SW 1271 (cell line): ENCODE results near the gene ALX4.

ENCODE experiments used
- DNase-seq, 2 experiments: peaks; one replicate each; lab custom pipeline; 2025; lab: John Stamatoyannopoulos, UW

The ALX4 gene

DNA sequence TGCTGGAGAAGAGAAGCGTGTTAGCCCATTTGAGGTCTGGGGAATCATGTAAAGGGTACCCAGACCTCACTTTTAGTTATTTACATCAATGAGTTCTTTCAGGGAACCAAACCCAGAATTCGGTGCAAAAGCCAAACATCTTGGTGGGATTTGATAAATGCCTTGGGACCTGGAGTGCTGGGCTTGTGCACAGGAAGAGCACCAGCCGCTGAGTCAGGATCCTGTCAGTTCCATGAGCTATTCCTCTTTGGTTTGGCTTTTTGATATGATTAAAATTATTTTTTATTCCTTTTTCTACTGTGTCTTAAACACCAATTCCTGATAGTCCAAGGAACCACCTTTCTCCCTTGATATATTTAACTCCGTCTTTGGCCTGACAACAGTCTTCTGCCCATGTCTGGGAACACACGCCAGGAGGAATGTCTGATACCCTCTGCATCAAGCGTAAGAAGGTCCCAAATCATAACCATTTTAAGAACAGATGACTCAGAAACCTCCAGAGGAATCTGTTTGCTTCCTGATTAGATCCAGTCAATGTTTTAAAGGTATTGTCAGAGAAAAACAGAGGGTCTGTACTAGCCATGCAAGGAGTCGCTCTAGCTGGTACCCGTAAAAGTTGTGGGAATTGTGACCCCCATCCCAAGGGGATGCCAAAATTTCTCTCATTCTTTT is 65.2 kb downstream of the ALX4 start:
- no peak for DNase-seq

DNA sequence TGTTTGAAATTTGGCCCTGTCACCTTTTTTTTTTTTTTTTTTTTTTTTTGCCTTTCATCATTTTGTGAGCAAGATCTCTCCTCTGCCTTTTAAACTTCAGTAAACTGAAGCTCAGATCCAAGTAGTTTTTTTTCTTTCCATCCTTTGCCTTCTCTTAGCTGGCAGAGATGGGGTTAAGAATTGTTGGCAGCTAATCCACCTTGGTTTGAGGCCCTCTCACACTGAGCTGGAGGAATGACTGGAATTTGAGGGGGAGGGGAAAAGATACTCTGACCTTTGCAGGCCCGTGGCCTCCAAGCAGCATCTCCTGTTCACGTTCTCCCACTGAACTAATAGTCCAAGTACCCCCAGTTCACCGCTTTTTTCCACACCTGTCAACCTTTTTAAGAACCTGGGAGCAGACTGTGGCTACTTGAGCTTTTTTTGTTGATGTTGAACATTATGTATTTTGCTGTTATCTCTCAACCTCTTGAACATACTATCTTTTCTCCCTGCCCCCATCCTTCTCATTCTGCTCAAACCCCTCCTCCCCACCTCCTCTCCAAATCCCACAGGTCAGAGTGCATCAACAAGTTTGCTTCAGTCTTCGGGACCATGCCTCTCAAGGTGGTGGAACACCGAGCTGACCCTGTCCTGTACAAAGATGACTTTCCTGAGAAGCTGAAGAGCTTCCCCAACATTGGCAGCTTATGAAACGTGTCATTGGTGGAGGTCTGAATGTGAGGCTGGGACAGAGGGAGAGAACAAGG is 66.2 kb downstream of the ALX4 start:
- peak; percentile 16 to 24 for DNase-seq

DNA sequence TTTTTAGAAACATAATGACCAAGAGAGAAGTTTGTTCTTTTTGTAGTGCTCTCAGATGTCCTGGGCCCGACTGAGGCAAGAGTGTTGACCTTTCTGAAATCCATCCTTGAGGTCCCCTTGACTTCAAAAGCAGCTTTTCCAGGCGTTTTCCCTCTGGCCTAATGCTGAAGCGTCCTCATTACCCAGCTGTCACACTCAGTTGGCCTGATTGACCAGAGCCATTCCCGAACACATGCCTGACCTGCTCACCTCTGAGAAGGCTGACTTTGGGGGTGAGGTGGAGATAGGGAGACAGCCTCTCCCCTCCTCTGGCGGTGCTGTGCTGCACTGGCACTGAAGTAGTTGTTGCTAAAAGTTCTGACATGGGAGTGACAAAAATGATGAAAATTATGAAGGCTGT is 66.9 kb downstream of the ALX4 start:
- DNase-seq: no peak

DNA sequence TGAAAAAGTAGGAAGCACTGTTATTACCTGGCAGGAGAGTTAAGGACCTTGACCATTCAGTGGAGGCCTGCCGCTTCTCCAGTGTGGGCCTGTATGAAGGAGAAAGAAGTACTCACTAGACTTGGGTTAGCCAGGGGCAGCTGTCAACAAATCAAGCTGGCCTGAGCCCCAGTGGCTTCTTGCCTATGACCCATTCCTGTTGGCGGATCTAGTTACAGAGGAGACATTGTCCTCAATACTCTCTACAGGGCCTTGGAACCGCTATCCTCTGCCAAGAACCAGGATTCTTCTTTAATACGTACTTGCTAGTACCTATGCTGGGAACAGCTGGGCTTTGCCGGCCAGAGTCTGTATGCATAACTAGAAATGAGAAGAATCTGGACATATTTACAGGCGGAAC is 68.1 kb downstream of the ALX4 start:
- DNase-seq: no peak

DNA sequence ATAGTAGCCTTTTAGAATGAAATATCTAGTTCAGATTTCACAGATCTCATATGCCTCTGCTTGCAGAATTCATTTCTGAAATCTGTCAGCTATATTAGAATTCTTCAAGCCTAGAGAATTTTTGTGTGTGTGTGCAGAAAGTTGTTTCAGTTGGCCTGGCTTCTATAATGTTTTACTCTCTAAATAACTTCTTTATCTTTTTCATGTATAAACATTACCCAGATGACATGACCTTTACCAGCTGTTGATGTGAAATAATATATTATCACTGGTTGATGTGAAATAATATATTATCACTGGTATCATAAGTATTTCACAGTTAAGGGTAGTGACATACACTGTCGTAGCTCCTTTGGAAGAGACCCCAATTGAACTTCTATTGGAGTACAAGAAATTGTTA is 72.8 kb downstream of the ALX4 start:
- DNase-seq: no peak

DNA sequence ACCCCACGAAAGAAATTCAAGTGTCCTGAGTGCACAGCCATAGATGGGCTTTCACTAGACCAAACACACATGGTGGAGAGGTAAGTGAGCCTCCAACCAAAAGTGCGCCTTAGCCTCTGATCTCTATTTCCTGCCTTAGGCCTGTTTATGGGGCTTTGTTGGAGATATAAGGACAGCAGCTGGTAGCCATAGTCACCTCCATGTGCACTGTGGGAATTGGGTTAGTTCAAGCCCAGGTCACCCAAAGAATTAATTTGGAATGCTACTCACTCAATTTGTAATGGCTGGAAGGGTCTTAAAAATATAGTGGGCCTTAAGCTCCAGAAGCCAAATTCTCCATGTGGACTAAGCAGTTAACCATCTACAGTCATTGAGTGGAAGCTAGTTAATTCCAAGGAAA is 73.6 kb downstream of the ALX4 start:
- DNase-seq: no peak

DNA sequence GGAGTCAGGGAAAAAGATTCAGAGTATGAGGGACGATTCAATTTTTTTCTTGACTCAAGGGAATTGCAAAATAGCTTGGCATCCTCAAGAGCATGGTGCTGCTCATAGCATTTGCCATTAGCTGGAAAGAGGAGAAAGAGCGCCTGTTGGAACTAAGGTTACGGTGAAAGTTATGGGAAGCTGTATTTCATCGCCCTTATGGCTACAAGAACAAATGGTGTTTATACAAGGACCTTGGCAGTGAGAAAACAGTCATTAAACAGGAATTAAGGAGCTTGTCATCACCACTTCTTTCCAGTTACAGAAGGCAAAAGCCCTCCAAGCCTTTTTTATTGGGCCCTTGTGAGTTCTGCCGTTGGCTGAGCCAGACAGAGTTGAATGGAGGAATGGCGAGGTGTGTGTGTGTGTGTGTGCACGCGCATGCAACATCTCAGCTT is 74.2 kb downstream of the ALX4 start:
- DNase-seq: no peak

DNA sequence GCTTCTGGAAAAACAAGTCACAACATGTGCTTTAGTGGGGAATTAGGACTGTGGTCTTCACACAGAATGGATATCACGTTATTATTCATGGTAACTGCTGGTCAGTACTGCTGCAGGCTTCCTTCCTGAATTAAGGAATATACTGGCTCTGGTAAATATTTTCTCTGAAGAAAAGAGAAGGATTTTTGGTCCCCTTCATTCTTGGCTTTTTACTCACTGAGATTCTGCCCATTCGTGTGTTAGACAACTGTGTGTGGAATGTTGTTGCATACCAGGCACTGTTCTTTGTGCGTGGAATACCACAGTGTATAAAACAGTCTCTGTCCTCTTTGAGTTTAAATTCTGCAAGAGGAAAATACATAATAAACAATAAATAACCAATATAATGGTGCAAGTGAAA is 80.3 kb downstream of the ALX4 start:
- DNase-seq: no peak

DNA sequence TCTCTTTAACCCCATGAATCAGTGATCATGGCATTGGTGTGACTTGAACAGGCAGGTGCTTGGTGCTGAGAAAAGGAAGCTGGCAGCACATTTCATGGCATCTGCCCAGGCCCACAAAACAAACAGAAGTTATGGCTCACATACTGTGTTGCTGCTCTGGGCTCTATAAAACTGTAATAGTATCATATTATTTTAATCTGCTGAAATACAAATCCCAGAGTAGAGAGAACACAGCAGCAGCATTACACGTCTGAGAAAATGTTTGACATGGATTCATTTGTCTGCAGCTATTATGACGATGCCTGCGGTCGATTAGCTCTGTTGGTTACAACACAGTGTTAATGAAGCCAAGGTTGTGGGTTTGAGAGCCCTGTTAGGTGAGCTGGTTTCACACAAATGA is 80.8 kb downstream of the ALX4 start:
- no peak for DNase-seq

DNA sequence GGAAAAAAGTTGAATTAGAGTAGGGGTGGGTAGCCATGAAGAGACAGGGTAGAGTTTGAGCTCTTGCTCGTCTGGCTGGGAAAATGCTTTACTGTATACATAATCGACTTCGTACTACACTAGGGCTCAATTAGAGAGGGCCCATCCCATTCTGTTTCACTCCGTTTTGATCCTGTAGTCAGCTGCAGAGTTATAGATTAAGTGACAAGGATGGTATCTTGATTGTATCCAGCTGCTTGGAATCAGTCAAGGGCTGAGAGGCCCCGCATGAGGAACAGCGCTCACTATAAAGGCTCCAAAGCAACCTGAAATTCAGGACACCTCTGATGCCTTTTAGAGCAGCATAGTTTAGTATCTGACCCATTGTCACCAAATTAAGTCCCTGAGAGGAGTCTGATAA is 81.6 kb downstream of the ALX4 start:
- no peak for DNase-seq

DNA sequence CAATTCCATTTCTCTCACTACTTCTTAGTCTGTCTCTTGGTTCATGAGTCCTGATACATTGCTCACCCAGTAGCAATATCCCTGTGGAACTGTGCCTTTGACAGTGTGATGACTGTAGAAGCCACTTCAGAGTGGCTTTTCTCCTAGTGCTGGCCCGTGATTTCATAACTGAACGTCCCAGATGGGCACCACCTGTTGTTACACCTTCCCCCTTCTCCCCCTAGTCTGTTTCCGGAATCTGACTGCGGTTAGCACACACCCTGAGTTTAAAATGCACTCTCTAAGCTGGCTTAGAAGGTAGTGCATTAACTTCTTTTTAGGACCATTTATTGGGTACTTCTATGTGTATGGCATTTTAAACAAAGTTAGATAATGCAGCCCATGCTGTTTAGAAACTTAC is 83.0 kb downstream of the ALX4 start:
- DNase-seq: no peak

DNA sequence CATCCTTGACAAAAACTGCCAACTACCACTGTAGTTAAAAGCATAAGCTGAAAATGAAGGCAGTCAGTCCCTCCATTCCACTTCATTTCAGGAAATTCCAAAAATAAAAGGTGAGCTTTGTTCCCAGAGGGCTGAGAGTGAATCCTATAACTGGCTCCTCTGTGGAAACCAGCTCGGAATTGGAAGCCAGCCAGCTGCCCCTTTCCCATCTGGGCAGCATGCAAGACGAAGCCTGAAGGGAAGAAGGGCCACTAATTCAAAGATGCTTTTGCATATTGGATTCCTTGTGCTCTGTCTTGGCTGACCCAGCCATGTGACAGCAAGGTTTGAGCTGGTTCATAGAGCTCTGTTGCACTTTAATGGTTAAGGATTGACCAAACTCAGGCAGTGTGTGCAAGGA is 83.4 kb downstream of the ALX4 start:
- no peak for DNase-seq

DNA sequence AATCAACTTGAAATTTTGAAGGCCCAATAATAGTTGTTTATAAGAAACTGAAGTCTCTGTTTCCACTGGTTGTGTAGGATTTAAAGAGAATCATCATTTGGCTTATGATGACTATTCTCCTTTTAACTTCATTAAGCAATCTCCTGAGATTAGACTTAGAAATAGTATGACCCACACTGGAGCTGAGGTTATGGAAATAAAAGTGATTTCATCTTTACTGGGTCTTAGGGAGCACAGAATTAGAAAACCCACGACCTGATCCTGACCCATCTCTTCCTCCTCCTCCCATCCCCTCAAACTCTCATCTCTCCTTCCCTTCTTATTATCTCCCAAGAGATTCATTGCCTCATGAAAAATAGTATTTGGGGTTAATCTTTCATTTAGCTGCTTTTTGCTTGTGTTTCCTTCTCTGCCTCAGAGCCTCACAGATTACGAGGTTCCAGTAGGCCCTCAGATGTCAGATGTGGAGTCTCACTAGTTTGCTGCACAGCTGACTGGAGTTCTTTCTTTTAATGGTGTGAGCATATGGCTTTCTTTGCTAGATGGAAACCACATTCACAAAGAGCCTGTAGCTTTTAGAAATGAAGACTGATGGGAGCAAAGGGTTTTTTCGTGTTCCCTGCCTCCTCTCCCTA is 85.0 kb downstream of the ALX4 start:
- no peak for DNase-seq

DNA sequence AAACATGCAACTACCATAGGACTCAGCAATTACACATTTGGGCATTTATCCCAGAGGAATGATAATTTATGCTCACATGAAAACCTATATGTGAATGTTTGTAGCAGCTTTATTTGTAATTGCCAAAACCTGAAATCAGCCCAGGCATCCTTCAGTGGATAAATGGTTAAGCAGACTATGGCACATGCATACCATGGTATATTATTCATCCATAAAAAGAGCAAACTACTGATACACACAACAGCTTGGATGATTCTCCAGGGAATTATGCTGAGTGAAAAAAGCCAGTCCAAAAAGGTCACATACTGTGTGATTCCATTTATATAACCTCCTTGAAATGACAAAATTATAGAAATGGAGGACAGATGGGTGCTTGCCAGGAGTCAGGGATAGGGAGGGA is 86.7 kb downstream of the ALX4 start:
- DNase-seq: no peak

DNA sequence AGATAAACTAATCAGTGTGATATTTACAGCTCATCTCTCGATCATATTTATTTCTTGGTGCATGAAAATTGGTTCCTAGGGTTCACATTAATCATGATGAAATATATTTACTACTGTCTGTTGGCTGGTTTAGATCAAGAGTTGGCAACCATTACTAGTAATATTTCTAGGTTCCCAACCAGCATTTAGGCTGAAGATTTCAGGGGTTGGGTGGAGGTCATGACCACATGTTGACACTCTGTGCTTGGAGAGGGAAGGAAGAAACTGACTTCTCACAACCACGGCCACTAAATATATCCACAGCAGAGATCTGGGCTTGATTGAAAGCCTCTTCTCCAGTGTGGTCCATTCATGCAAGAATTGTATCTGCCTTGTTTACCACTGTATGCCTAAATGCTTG is 87.9 kb downstream of the ALX4 start:
- no peak for DNase-seq

DNA sequence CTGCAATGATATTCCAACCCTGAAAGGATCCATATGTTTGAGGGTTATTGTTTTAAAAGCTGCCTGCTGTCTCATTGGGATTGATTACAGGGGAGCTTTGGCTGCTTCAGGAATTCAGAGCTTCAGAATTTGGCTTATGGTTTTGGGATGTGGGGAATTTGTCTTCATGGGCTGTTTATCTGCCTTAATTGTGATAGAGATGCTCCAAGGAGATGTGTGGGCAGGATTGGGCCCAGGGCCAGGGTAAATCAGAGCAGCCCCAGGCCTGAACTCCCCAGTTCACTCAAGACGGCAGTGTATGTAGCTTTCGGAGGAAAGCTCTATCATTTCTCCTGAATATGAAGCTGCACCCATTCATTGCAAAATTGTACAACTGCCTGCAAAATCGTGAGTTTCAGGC is 88.5 kb downstream of the ALX4 start:
- DNase-seq: no peak

DNA sequence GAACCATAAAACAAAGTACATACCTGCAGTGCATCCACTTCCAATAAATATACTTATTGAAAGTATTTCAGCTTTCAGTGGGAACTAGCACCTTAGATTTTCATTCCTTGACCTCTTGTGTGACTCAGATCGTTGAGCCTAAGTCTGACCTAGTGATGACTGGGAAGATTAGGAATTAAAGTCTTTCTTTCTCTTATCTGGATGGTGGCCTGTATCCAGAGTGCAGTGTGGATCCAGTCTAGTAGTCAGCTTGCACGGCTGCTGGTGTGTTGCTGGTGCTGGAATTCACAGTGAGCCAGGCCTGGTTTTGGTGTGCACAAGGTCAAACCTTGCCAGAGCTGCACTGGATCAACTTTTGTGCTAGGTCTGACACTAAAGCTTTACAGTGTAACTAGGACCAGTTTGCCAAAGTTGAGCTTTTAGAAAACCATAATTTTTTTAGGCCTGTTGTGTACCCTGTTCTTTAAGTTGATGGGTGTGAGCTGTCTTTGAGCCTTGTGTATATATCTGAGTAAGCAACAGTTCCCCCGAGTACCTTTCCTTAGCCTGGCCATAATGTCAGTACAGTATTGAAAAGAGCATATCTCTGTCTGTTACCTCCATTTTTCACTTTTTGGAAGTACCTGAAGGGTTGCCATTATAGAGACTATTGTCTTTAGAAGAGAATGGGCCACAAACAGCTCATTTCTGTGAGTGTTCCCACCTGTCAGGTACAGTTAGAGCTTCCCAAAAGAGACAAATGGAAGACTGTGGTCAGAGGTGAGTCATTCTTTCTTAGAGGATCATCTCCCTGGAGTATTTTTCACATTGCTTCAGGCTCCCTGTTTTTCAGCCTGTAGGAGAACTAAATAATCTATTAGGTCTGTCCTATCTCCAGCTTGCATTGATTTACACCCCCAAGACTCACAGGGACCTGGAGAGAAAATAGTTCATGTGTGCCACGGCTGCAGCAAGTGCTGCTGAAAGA is 89.8 kb downstream of the ALX4 start:
- no peak for DNase-seq

DNA sequence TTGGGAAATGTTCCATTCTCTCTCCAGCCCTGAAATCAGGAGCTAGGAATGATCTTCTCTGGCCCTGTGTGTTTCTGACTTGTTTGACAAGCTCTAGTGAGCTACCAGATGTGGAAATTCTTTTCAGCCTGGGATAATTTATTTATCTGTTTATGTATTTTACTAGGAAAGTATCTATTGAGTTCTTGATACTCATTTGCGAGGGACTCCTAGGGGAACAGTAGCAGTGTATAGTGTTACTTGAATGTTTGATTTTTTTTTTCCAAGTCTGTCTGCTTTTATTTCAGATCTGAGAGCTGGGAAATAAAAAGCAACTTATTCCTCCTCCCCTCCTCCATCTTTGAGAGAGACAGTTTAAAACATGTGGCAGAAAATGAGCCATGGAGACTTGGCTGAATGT is 92.5 kb downstream of the ALX4 start:
- no peak for DNase-seq

DNA sequence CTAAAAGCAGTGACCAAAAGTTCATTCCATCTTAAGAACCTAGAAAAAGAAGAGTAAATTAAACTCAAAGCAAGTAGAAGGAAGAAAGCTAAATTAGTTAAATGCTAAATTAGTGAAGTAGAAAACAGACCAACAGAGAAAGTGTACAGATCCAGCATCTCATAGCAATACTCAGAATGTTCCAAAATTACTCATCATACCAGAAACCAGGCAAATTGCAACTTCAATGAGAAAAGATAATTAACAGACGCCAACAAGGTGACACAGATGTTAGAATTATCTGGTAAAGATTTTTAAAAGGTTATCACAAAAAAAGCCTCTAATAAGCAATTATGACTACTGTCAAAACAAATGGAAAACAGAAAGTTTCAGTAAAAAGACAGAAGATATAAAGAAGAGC is 96.8 kb downstream of the ALX4 start:
- no peak for DNase-seq

DNA sequence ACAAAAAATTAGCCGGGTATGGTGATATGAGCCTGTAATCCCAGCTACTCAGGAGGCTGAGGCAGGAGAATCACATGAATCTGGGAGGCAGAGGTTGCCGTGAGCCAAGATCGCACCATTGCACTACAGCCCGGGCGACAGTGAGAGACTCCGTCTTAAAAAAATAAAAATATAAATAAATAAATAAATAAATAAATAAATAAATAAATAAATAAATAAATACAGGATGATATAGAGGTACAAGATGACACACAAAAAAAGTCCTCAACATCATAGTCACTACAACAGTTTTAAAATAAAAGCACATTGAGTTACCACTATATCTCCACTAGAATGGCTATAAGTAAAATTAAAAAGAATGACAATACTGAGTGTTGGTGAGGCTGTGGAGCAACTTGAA is 97.8 kb downstream of the ALX4 start:
- no peak for DNase-seq
